Activated CD4-positive, alpha-beta T cell treated with anti-CD3 and anti-CD28 coated beads, Interleukin-2, amount 50 U/mL, for 48 hours (primary cell): ENCODE measurements around the gene AFF3.
"Not testable (repeated sequence)": the region's sequence is repeated elsewhere in the genome, so short reads cannot be mapped to it uniquely, and the experiment has no call there.

ENCODE experiments used
- DNase-seq, 2 experiments: peaks; one replicate each; pipeline ENCODE4 v3.0.0-alpha.2; 2020

The AFF3 gene

GRCh38 chr2:99504844-99505584 lies 637.4 kb downstream of the AFF3 start:
- no peak for DNase-seq

- DNase-seq: not testable (repeated sequence)
These were observed 638.6 kb downstream of the AFF3 start for GRCh38 chr2:99503662-99504416.

GRCh38 chr2:99496021-99496420 lies 646.4 kb downstream of the AFF3 start:
- no peak for DNase-seq
